22Rv1 (cell line): ENCODE results near the gene FUT2.

Source experiments
- H3K27ac ChIP-seq: fragments of 450-650 bp; 2 replicates; pipeline ENCODE4 v1.5.1; 2017
- ZFX ChIP-seq: fragments of 450-650 bp; IDR thresholded peaks from 2 replicates; pipeline ENCODE4 v1.6.1; 2017; ENCODE audit warnings: antibody characterized with exemption, borderline replicate concordance
- TF ChIP-seq, protein P1 (sequence below): fragments of 450-650 bp; IDR thresholded peaks from 2 replicates; pipeline ENCODE4 v1.5.1; 2017; ENCODE audit warnings: mild to moderate bottlenecking

Gene FUT2

DNA sequence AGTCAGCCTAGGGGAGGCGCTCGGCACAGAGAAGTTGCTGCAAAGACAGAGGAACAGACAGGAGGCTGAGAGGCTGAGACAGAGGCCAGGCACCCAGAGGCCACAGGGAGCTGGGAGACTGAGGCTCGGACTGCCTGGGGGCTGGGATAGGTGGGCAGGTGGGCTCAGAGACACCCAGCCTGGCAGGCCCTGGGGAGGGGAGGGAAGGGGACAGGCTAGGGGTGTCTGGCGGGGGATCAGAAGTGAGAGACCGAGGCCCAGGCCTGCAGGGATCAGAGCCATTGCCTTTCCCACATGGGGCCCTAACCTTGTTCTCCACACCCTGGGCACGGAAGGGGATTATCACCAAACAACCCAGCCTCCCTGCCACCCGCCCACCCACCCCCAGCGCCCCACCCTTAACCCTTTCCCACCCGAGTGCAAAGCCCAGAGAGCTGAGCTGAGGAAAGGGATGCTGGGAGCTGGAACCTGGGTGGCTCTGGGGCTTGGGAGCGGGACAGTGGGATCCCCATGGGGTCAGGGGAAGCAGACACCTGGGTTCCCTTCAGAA, 24.2 kb upstream of the FUT2 start:
- no peak overlapping the region for H3K27ac ChIP-seq
- TF ChIP-seq ZFX: no peak
- TF ChIP-seq, protein P1, sequence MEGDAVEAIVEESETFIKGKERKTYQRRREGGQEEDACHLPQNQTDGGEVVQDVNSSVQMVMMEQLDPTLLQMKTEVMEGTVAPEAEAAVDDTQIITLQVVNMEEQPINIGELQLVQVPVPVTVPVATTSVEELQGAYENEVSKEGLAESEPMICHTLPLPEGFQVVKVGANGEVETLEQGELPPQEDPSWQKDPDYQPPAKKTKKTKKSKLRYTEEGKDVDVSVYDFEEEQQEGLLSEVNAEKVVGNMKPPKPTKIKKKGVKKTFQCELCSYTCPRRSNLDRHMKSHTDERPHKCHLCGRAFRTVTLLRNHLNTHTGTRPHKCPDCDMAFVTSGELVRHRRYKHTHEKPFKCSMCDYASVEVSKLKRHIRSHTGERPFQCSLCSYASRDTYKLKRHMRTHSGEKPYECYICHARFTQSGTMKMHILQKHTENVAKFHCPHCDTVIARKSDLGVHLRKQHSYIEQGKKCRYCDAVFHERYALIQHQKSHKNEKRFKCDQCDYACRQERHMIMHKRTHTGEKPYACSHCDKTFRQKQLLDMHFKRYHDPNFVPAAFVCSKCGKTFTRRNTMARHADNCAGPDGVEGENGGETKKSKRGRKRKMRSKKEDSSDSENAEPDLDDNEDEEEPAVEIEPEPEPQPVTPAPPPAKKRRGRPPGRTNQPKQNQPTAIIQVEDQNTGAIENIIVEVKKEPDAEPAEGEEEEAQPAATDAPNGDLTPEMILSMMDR: no peak

DNA sequence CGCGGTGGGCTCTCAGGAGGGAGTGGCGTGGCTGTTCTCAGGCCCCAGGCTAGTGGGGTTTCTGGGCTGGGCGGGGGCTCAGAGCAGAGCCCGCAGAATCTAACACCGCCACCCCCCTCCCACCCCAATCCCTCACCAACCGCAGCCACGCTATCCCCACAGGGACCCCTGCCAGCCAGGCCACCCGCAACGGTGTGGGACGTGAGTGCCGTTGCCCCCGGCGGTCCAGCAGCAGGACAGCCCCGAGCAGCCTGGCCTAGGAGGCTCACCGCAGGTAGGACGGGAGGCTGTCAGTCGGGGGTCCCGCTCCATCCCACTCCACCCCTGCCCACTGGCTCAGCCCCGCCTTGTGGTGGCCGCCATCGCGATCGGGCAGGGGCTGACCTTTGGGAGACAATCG, 22.8 kb upstream of the FUT2 start, which contains the start of gene NTN5:
TSS of gene NTN5 (minus strand) at position 24 of the 400 bp plus-strand sequence. CDS start 2,031 bp downstream, outside the sequence.
- no peak within 1 kb of the TSS for H3K27ac ChIP-seq
- no peak for TF ChIP-seq ZFX
- TF ChIP-seq, protein P1: no peak

DNA sequence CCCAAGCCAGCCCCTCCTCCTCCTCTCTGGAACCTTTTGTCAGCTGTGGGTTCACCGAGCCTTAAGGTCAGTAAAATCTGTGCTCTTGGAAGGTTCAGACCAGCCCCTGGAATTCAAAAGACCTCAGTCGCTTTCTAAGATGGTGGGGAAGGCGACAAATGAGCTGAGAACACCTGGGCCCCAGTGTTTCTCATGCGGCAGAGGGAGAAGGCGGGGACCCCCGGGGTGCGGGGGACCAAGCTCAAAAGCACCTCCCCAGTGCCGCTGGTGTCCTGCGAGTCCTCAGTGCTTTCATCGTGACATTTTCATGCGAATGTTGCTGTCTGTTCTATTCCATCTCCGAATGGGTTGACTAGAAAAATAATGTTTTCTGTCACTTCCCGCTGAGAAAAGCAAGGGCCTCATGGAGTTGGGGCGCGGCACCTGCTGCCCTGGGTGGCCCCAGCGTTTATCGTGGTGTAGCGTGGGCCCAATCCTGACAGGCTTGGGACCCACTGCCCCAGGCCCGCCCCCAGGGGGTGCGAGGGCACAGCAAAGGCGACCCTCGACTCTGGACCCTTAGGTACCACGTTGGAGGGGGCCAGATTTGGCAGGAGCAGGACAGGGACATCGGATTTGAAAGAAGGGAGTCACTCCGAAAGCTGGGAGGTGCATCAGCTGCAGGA, 22.2 kb upstream of the FUT2 start:
- H3K27ac ChIP-seq: no peak overlapping the region
- TF ChIP-seq, protein P1: no peak
- TF ChIP-seq ZFX: no peak

DNA sequence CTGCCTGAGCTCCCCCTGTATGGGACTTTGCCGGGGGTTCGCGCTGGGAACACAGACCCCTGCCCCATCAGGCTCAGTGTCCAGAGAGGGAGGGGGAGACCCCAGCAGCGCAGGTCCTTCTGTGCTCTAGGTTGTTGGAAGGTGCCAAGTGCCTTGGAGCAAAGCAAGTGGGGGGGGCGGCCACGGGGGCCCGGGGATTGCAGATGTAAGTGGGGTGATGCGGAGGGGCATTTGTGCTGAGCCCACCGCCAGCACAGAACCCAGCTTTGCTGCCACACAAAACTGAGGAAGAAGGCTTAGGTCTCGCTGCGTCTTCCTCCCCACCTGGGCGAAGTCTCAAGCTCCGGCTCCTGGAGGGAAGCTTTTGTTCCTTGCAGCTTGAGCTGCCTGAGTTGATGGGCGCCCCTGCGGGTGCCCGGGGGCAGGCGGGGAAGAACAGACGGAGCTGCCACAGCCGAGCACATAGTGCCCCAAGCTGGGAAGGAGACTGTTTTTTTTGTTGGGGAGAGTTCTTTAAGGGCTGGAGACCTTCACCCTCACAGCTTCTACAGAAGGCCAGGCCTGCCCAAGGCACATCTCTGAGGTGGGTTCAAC, 21.5 kb upstream of the FUT2 start:
- no peak overlapping the region for H3K27ac ChIP-seq
- TF ChIP-seq ZFX: no peak

DNA sequence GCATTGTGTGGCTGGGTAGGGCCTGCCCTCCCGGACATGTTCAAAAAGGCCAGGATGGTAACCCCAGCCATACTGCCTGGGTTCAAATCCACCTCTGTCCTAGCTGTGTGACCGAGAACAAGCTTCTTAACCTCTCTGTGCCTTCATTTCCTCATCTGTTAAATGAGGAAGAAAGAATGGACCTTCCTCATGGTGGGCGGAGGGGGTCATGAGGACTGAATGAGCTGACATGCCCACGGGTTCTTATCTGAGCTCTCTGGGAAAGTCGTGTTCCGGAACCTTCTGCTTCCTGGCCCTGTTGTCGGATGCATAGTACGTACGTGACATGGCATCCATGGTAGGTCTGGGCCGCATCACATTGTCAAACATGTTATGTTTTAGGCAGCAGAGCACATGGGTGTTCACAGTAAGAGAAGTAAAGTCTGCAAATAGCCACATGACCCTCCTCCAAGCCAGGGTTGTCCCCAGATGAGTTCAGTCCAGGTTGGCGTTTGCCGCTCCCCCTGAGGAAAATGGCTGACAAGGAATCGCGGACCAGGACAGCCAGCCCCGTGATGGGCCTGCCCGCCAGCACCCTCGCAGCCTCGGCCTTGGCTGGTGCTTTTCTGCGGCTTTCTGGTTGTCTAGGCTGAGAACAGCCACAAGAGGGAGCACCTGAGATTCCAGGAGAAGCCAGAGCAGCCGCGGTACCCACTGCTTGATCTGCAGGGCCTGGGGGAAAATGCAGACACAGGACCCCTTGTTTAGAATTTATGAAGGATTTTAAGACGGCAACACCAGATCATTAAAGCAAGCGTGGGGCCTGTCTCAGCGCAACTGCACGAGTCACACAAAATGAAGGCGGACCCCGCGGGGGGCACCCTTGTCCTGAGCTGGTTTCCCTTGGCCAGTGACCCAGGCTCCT, 20.6 kb upstream of the FUT2 start:
- TF ChIP-seq, protein P1: peak; percentile 94
- TF ChIP-seq ZFX: no peak
- no peak overlapping the region for H3K27ac ChIP-seq

DNA sequence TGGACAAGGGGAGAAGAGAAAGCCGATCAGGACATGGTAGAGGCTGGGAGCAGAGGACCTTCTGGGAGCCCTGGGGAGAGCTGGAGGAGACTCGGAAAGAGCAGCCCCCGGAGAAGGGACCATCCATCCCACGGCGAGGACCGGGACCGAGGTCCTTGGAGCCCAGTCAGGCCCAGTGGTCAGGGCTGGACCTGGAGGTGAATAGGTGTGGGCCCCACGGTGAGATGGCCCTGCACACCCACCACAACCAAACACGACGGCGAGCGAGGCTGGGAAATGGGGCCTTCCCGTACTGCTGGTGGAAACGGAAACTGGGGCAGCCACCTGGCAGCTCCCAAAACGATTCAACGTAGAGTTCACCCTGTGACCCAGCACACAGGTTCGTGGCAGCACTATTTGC, 19.3 kb upstream of the FUT2 start:
- no peak overlapping the region for H3K27ac ChIP-seq
- TF ChIP-seq, protein P1: no peak
- no peak for TF ChIP-seq ZFX

DNA sequence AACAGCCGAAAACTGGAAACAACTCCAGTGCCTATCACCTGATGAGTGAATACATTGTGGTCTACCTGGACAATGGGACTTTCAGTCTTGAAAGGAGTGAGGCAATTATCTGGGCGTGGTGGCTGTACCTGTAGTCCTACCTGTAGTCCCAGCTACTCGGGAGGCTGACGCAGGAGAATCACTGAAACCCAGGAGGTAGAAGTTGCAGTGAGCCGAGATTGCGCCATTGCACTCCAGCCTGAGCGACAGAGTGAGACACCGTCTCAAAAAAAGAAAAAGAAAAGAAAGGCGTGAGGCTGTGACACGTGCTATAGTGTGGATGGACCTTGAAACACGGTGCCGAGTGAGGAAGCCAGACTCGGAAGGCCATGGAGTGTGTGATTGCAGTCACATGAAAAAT, 18.9 kb upstream of the FUT2 start:
- H3K27ac ChIP-seq: no peak overlapping the region
- TF ChIP-seq, protein P1: no peak
